ENCODE measurements around the gene PNRC2. TPM values are rescaled to one million over a fixed set of nuclear protein-coding genes. Genes with fewer than 3 reads are reported as not detected.
A peak's percentile ranks its signal among the peaks of the same experiment; 100 is the strongest.

The PNRC2 gene, protein sequence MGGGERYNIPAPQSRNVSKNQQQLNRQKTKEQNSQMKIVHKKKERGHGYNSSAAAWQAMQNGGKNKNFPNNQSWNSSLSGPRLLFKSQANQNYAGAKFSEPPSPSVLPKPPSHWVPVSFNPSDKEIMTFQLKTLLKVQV
- total RNA-seq (2022) (57.9 and 59.0 TPM in 2 replicates), Bru-seq, nascent RNA (percentile 96 among the genes with signal in this experiment), BruChase-seq, experiment 1, labeled RNA remaining after a 6-hour chase (percentile 83 among the genes with signal in this experiment), BruChase-seq, experiment 2, labeled RNA remaining after a 2-hour chase (percentile 98 among the genes with signal in this experiment)
- long read RNA-seq, transcript PNRC2-201 (3 exons, 2,416 nt), result major isoform, 88 of 102 reads
- long read RNA-seq, partial matches to known transcripts, result 0 of 102 reads
- long read RNA-seq, other reads (novel, unspliced or antisense), result 9 of 102 reads

- intact Hi-C loops (cut with micrococcal nuclease; ENCODE audit: unreplicated experiment), result no loop called here
- BruUV-seq (replicated peaks), result no TSS peak
- no peaks in the 10 kb centered on the region for H3K9me3 Mint-ChIP-seq (ENCODE audit: low read depth, unreplicated experiment)
- peak; percentile 95 for DNase-seq
- peak within 1 kb of the TSS; percentile 98 for H3K27ac Mint-ChIP-seq (ENCODE audit: unreplicated experiment)
- H3K4me1 Mint-ChIP-seq (ENCODE audit: low read depth, unreplicated experiment), result peaks cover 25% of the 10 kb centered on the region
- no peak for TF ChIP-seq CTCF (IDR thresholded peaks at IDR 0.05; ENCODE audit: unreplicated experiment)
- H3K36me3 Mint-ChIP-seq (ENCODE audit: insufficient read depth, unreplicated experiment), result peaks cover 47% of the 10 kb centered on the region
- no peaks in the 10 kb centered on the region for H3K27me3 Mint-ChIP-seq (ENCODE audit: unreplicated experiment)
- CTCF ChIA-PET, result interaction anchor here (1.5 kb wide), 1 partner anchor 21 kb away, joined by 4 read pairs; the partner anchor contains the start of gene SRSF10
- peak within 1 kb of the TSS; percentile 84 for H3K4me3 Mint-ChIP-seq (ENCODE audit: low read depth, unreplicated experiment)
Observed at GRCh38 chr1:23959461-23960290, at the start of gene PNRC2. Gene PNRC2 (plus strand): TSS chr1:23959828. CDS start chr1:23961458, 1,630 bp downstream.

- BruUV-seq (replicated peaks), result no TSS peak
- H3K27ac Mint-ChIP-seq (ENCODE audit: unreplicated experiment), result no peak overlapping the region
- no peaks in the 10 kb centered on the region for H3K36me3 Mint-ChIP-seq (ENCODE audit: insufficient read depth, unreplicated experiment)
- H3K4me3 Mint-ChIP-seq (ENCODE audit: low read depth, unreplicated experiment), result no peak overlapping the region
- H3K27me3 Mint-ChIP-seq (ENCODE audit: unreplicated experiment), result no peaks in the 10 kb centered on the region
- DNase-seq, result no peak
- CTCF ChIA-PET, result interaction anchor here (0.7 kb wide), 1 partner anchor 436 kb away, joined by 3 read pairs; no protein-coding TSS in a partner anchor
- H3K9me3 Mint-ChIP-seq (ENCODE audit: low read depth, unreplicated experiment), result no peaks in the 10 kb centered on the region
- TF ChIP-seq CTCF (IDR thresholded peaks at IDR 0.05; ENCODE audit: unreplicated experiment), result no peak
- intact Hi-C loops (cut with micrococcal nuclease; ENCODE audit: unreplicated experiment), result no loop called here
- H3K4me1 Mint-ChIP-seq (ENCODE audit: low read depth, unreplicated experiment), result peaks cover 1% of the 10 kb centered on the region
Observed at GRCh38 chr1:23910144-23910543, 49.5 kb upstream of the PNRC2 start.

- Mint-ChIP-seq H3K27ac (ENCODE audit: unreplicated experiment) (no peak overlapping the region), H3K4me3 (ENCODE audit: low read depth, unreplicated experiment) (no peak overlapping the region), H3K36me3 (ENCODE audit: insufficient read depth, unreplicated experiment) (no peaks in the 10 kb centered on the region), H3K9me3 (ENCODE audit: low read depth, unreplicated experiment) (no peaks in the 10 kb centered on the region), H3K27me3 (ENCODE audit: unreplicated experiment) (no peaks in the 10 kb centered on the region), H3K4me1 (ENCODE audit: low read depth, unreplicated experiment) (no peaks in the 10 kb centered on the region)
- TF ChIP-seq CTCF (IDR thresholded peaks at IDR 0.05; ENCODE audit: unreplicated experiment), result no peak
- no peak for DNase-seq
- no TSS peak for BruUV-seq (replicated peaks)
- intact Hi-C loops (cut with micrococcal nuclease; ENCODE audit: unreplicated experiment), result no loop called here
- CTCF ChIA-PET, result interaction anchor here (0.7 kb wide), 1 partner anchor 435 kb away, joined by 3 read pairs; no protein-coding TSS in a partner anchor
Observed at GRCh38 chr1:23910553-23911246, 48.9 kb upstream of the PNRC2 start.

DNA sequence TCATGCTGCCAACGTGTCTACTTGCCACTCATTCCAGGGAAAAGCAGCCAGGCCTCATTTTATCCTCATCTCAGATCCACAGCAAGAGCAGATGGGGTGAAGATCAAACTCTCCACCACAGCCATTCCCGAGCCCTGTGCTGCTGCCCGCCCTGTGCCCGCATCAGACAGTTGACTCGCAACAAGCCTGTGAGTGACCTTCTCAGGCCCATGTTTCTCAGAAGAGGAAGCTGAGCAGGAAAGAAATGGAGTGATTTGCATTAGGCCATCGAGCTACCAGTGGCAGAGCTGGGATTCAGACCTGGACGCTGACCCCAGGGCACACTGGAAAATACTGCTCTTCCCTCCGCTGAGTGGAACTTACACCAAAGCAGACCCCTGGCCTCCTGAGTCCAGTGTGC lies 47.7 kb upstream of the PNRC2 start:
- no peaks in the 10 kb centered on the region for H3K27me3 Mint-ChIP-seq (ENCODE audit: unreplicated experiment)
- no TSS peak for BruUV-seq (replicated peaks)
- no peak overlapping the region for H3K4me3 Mint-ChIP-seq (ENCODE audit: low read depth, unreplicated experiment)
- no peaks in the 10 kb centered on the region for H3K9me3 Mint-ChIP-seq (ENCODE audit: low read depth, unreplicated experiment)
- TF ChIP-seq CTCF (IDR thresholded peaks at IDR 0.05; ENCODE audit: unreplicated experiment), result no peak
- no peaks in the 10 kb centered on the region for H3K36me3 Mint-ChIP-seq (ENCODE audit: insufficient read depth, unreplicated experiment)
- intact Hi-C loops (cut with micrococcal nuclease; ENCODE audit: unreplicated experiment), result no loop called here
- DNase-seq, result no peak
- no peaks in the 10 kb centered on the region for H3K4me1 Mint-ChIP-seq (ENCODE audit: low read depth, unreplicated experiment)
- CTCF ChIA-PET, result no interaction called here
- no peak overlapping the region for H3K27ac Mint-ChIP-seq (ENCODE audit: unreplicated experiment)
